Dendritic cell treated with granulocyte-macrophage colony-stimulating factor and Interleukin-4, amounts not matched to agents 40 ng/mL and 50 ng/mL, for 4 days (primary cell): Measurements from ENCODE around the gene MIER3.
A peak's percentile ranks its signal among the peaks of the same experiment; 100 is the strongest.

ENCODE experiments used
- H3K27ac Mint-ChIP-seq: one replicate; pipeline ENCODE4 v1.8.0; 2022; ENCODE audit warnings: mild to moderate bottlenecking, mixed read lengths
- H3K27me3 Mint-ChIP-seq: one replicate; pipeline ENCODE4 v1.8.0; 2022; ENCODE audit warnings: mild to moderate bottlenecking, mixed read lengths
- H3K36me3 Mint-ChIP-seq: one replicate; pipeline ENCODE4 v1.8.0; 2022; ENCODE audit warnings: low read depth, mixed read lengths
- H3K4me1 Mint-ChIP-seq: one replicate; pipeline ENCODE4 v1.8.0; 2022; ENCODE audit warnings: low read depth, mixed read lengths
- H3K4me3 Mint-ChIP-seq: one replicate; pipeline ENCODE4 v1.8.0; 2022; ENCODE audit warnings: mild to moderate bottlenecking, moderate library complexity, mixed read lengths
- H3K9me3 Mint-ChIP-seq: one replicate; pipeline ENCODE4 v1.8.0; 2022; ENCODE audit warnings: mixed read lengths
- intact Hi-C: fragments of 100-400 bp; cut with micrococcal nuclease; formaldehyde crosslinking; loops from one replicate; pipeline ENCODE4 v1.15.0; 2022

MIER3 gene

GRCh38 chr5:56898213-56898612, 53.7 kb downstream of the MIER3 start:
- no peak overlapping the region for H3K4me3 Mint-ChIP-seq
- no peaks in the 10 kb centered on the region for H3K9me3 Mint-ChIP-seq
- H3K36me3 Mint-ChIP-seq = peaks cover 41% of the 10 kb centered on the region
- H3K27ac Mint-ChIP-seq = no peak overlapping the region
- H3K4me1 Mint-ChIP-seq = peaks cover 3% of the 10 kb centered on the region
- no peaks in the 10 kb centered on the region for H3K27me3 Mint-ChIP-seq
- intact Hi-C loops = no loop called here

- H3K4me1 Mint-ChIP-seq = no peaks in the 10 kb centered on the region
- peaks cover 53% of the 10 kb centered on the region for H3K36me3 Mint-ChIP-seq
- no peaks in the 10 kb centered on the region for H3K9me3 Mint-ChIP-seq
- no peak overlapping the region for H3K27ac Mint-ChIP-seq
- intact Hi-C loops = no loop called here
- H3K27me3 Mint-ChIP-seq = no peaks in the 10 kb centered on the region
- no peak overlapping the region for H3K4me3 Mint-ChIP-seq
These were observed 55.2 kb downstream of the MIER3 start for GRCh38 chr5:56896763-56897162.

GRCh38 chr5:56893251-56893951, 58.5 kb downstream of the MIER3 start:
- intact Hi-C loops = no loop called here
- peaks cover 5% of the 10 kb centered on the region for H3K4me1 Mint-ChIP-seq
- H3K36me3 Mint-ChIP-seq = peaks cover 86% of the 10 kb centered on the region
- H3K27me3 Mint-ChIP-seq = no peaks in the 10 kb centered on the region
- no peak overlapping the region for H3K27ac Mint-ChIP-seq
- H3K4me3 Mint-ChIP-seq = no peak overlapping the region
- no peaks in the 10 kb centered on the region for H3K9me3 Mint-ChIP-seq

GRCh38 chr5:56881571-56881970, 70.4 kb downstream of the MIER3 start:
- Mint-ChIP-seq H3K4me3 (no peak overlapping the region), H3K27me3 (no peaks in the 10 kb centered on the region), H3K27ac (no peak overlapping the region)

GRCh38 chr5:56876327-56876726, 75.6 kb downstream of the MIER3 start:
- intact Hi-C loops = loop anchor here (5.0 to 10.0 kb wide), 2 partner anchors 612 to 914 kb away; no protein-coding TSS in a partner anchor
- peak overlapping the region; percentile 2 for H3K27ac Mint-ChIP-seq
- H3K4me3 Mint-ChIP-seq = no peak overlapping the region
- peaks cover 93% of the 10 kb centered on the region for H3K36me3 Mint-ChIP-seq
- no peaks in the 10 kb centered on the region for H3K27me3 Mint-ChIP-seq
- peaks cover 43% of the 10 kb centered on the region for H3K4me1 Mint-ChIP-seq
- H3K9me3 Mint-ChIP-seq = no peaks in the 10 kb centered on the region

More at GRCh38 chr5:56881571-56881970, 70.4 kb downstream of the MIER3 start:
- intact Hi-C loops = loop anchor here (10.0 kb wide), 1 partner anchor 937 kb away; no protein-coding TSS in a partner anchor
- H3K4me1 Mint-ChIP-seq = peaks cover 7% of the 10 kb centered on the region
- H3K36me3 Mint-ChIP-seq = peaks cover 94% of the 10 kb centered on the region
- no peaks in the 10 kb centered on the region for H3K9me3 Mint-ChIP-seq

- no peak overlapping the region for H3K4me3 Mint-ChIP-seq
- H3K27ac Mint-ChIP-seq = peak overlapping the region; percentile 39
- H3K4me1 Mint-ChIP-seq = peaks cover 50% of the 10 kb centered on the region
- H3K27me3 Mint-ChIP-seq = no peaks in the 10 kb centered on the region
- no peaks in the 10 kb centered on the region for H3K9me3 Mint-ChIP-seq
- peaks cover 89% of the 10 kb centered on the region for H3K36me3 Mint-ChIP-seq
- intact Hi-C loops = loop anchor here (10.0 kb wide), 1 partner anchor 608 kb away; no protein-coding TSS in a partner anchor
These were observed 78.9 kb downstream of the MIER3 start for GRCh38 chr5:56873056-56873455.

GRCh38 chr5:56871777-56872176, 80.1 kb downstream of the MIER3 start:
- intact Hi-C loops = loop anchor here (10.0 kb wide), 1 partner anchor 607 kb away; no protein-coding TSS in a partner anchor
- Mint-ChIP-seq H3K27me3 (no peaks in the 10 kb centered on the region), H3K9me3 (no peaks in the 10 kb centered on the region), H3K36me3 (peaks cover 85% of the 10 kb centered on the region), H3K4me3 (no peak overlapping the region), H3K27ac (no peak overlapping the region), H3K4me1 (peaks cover 43% of the 10 kb centered on the region)
